GM18907 (cell line): Measurements from ENCODE around the gene LIPE.
"Not testable (repeated sequence)": the region's sequence is repeated elsewhere in the genome, so short reads cannot be mapped to it uniquely, and the experiment has no call there.

ENCODE experiments used
- ATAC-seq: cut with Tn5 transposase; IDR thresholded peaks from one replicate; pipeline ENCODE4 v1.9.1; 2021; ENCODE audit warnings: mild to moderate bottlenecking, moderate library complexity; ENCODE audit not compliant: unreplicated experiment

The LIPE gene

GRCh38 chr19:42427313-42427712, at the start of gene LIPE:
Gene LIPE (minus strand): TSS chr19:42427388. CDS start chr19:42427149, 239 bp downstream.
- ATAC-seq: no peak

DNA sequence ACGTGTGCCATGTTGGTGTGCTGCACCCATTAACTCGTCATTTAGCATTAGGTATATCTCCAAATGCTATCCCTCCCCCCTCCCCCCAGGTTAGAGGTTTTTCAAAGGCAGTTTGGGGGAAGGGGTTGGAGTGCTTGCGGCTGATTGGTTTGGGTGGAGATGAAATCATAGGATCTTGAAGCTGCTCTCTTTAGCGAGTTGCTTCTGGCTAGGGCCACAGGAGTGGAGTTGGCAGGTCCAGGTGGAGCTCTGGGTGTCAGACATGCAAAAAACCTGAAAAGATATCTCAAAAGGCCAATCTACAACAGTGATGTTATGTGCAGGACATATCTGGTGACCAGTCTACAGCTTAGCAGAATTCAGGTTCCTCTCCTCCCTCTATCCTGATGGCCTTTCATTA, 48.2 kb upstream of the LIPE start:
- ATAC-seq: no peak

DNA sequence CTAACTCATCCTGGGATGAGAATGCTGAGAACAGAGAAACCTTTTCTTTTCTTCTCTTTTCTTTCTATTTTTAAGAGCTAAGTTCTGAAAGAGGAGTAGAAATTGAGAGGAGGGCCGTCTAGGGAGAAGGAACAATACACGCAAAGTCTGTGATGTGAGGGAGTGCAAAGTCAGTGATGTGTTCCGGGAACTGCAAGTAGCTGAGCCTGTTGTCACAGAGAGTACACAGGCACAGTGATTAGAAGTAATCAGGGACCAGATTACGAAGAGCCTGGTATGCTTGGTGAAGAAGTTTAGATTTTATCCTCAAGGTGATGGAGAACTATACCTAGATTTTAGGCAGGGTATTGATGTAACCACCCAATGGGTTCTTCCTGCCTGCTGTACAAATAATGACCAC, 47.6 kb upstream of the LIPE start:
- ATAC-seq: no peak

- ATAC-seq: no peak
Measured at GRCh38 chr19:42473686-42474085, 46.5 kb upstream of the LIPE start.

DNA sequence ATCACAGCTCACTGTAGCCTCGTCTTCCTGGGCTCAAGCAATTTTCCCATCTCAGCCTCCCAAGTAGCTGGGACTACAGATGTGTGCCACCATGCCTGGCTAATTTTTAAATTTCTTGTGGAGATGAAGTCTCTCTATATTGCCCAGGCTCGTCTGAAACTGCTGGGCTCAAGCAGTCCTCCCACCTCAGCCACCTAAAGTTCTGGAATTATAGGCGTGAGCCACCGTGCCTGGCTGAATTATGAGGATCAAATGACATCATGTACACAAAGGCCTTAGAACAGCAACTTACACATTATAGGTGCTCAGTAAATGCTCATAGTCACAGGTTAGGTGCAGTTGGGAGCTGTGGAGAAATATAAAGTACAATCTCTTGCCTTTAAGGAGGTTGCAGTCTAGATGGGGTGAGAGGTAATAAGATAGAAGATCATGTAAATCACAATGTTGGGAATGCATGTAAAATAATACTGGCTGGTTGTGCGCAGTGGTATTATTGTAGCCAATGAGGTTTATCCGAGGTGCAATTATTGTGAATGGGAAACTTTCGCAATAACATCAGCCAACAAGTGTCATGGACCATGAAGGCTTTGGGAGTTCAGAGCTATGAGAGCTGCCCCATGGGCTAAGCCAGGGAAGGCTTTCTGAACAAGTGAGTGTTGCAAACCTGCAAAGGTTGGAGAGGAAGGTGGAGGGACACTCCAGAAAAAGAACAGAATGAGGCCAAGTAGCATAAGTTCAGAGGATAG, 45.4 kb upstream of the LIPE start:
- no peak for ATAC-seq

DNA sequence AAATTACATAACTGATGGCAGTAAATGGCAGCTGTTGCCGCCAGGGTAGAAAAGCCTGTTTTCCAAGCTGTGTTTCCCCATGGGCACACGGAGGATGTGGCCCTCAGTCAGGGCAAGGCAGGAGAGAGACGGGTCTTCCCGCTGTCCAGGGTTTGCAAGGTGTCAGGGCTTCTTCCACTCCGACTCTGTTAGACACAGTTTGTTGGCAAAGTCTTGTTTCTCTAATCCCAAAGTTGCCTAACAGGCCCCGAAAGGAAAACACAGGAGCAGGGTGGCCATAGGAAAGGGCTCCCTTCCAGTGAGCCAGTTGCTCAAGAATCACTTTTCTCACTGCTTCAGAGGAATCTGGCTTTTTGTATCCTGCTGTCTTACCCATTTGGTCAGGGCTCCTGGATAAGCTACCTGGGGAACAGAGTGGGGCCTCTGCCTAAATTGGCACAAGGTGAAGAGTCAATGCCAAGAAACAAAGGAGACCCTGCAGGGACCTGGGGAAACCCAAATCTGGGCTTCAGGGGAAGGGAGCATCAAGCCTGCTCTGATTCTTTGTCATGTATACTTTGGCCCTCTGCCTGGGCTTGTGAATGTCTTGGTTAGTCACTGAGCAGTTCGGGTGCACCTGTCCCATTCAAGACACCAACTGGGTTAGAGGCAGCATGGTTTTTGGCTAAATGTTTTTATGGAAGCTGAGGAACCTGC, 44.5 kb upstream of the LIPE start:
- no peak for ATAC-seq

DNA sequence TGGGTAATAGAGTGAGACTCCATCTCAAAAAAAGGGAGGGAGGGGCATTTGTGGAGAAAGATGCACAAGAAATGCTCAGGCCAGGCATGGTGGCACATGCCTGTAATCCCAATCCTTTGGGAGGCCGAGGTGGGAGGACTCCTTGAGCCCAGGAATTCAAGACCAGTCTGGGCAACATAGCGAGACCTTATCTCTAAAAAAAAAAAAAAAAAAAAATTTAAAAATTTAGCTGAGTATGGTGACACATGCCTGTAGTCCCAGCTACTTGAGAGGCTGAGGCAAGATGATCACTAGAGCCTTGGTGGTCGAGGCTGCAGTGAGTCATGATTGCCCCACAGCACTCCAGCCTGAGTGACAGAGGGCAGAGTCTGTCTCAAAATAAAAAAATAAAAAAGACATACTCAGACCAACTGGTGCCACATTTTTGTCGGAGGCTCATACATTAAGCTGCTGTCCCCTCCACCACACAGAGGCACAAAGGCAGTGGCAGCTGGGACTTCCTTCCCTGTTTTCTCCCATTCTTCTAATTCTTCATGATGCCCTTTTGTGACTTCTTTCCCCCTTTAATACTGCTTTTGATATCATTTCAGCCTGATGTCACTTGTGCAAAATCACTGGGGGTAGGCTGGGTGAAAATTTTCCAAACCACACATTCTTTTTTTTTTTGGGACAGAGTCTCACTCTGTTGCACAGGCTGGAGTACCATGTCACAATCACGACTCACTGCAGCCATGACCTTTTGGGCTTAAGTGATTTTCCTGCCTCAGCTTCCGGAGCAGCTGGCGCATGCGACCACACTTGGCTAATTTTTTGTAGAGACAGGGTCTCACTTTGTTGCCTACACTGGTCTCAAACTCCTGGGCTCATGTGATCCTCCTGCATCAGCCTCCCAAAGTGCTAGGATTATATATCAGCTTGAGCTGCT, 42.4 kb upstream of the LIPE start:
- ATAC-seq: no peak

- no peak for ATAC-seq
Measured at GRCh38 chr19:42468273-42468796, 41.1 kb upstream of the LIPE start.

GRCh38 chr19:42467183-42467760, 40.1 kb upstream of the LIPE start:
- ATAC-seq: no peak

GRCh38 chr19:42466521-42467182, 39.5 kb upstream of the LIPE start:
- ATAC-seq: no peak

GRCh38 chr19:42465827-42466280, 38.7 kb upstream of the LIPE start:
- ATAC-seq: peak; percentile 75

- no peak for ATAC-seq
Measured at GRCh38 chr19:42461700-42462324, 34.6 kb upstream of the LIPE start.

GRCh38 chr19:42461231-42461630, 34.0 kb upstream of the LIPE start:
- ATAC-seq: not testable (repeated sequence)

DNA sequence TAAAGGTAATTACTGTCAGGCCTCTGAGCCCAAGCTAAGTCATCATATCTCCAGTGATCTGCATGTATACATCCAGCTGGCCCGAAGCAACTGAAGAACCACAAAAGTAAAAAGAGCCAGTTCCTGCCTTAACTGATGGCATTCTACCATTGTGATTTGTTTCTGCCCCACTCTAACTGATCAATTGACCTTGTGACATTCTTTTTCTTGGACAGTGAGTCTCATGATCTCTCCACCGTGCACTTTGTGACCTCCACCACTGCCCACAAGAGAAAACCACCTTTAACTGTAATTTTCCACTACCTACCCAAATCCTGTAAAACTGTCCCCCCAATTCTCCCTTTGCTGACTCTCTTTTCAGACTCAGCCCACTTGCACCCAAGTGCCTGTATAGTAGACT, 32.7 kb upstream of the LIPE start:
- ATAC-seq: no peak

- ATAC-seq: no peak
Measured at GRCh38 chr19:42455621-42456081, 28.5 kb upstream of the LIPE start.

- ATAC-seq: no peak
Measured at GRCh38 chr19:42455086-42455485, 27.9 kb upstream of the LIPE start.

GRCh38 chr19:42452590-42452989, 25.4 kb upstream of the LIPE start:
- ATAC-seq: no peak

GRCh38 chr19:42450314-42450934, 23.2 kb upstream of the LIPE start:
- peak; percentile 93 for ATAC-seq

GRCh38 chr19:42448306-42448705, 21.1 kb upstream of the LIPE start:
- not testable (repeated sequence) for ATAC-seq
